Measurements from ENCODE around the gene WDR43. TPM values are rescaled to one million over a fixed set of nuclear protein-coding genes. Genes with fewer than 3 reads are reported as not detected.

WDR43 gene
- total RNA-seq, 2 donors from 2014 or later = 15.3 to 21.8 TPM

- WGBS, 2 donors = 47 to 55% methylated on average over 1 of the region's 1 CpG
- TF ChIP-seq POLR2A (IDR thresholded peaks at IDR 0.05) (no peak), CTCF (IDR thresholded peaks at IDR 0.05) (no peak)
- DNase-seq = no peak
- Histone ChIP-seq H3K9me3 (no peaks in the 10 kb centered on the region), H3K27ac (no peak overlapping the region), H3K36me3 (replicated peaks in 1 of 2; ENCODE audit: insufficient read depth in 1 of 2, low read depth in 2 of 2) (peaks cover 0 to 7% of the 10 kb centered on the region in 2 donors), H3K4me1 (peaks cover 33% of the 10 kb centered on the region), H3K4me3 (no peak overlapping the region), H3K27me3 (no peaks in the 10 kb centered on the region)
- intact Hi-C loops (cut with DNase I) = no loop called here
- no peak for ATAC-seq
These were observed 7.4 kb downstream of the WDR43 start for GRCh38 chr2:28901841-28902240.

- no peaks in the 10 kb centered on the region for H3K9me3 ChIP-seq
- no peak for ATAC-seq
- TF ChIP-seq CTCF (IDR thresholded peaks at IDR 0.05) (no peak), POLR2A (IDR thresholded peaks at IDR 0.05) (no peak)
These were observed 8.1 kb downstream of the WDR43 start for GRCh38 chr2:28902584-28902983.

GRCh38 chr2:28904295-28904694 is 9.8 kb downstream of the WDR43 start:
- TF ChIP-seq POLR2A (IDR thresholded peaks at IDR 0.05) = no peak
- no peak for TF ChIP-seq CTCF (IDR thresholded peaks at IDR 0.05)
- Histone ChIP-seq H3K36me3 (replicated peaks in 1 of 2; ENCODE audit: insufficient read depth in 1 of 2, low read depth in 2 of 2) (peaks cover 0 to 8% of the 10 kb centered on the region in 2 donors), H3K27me3 (no peaks in the 10 kb centered on the region), H3K9me3 (no peaks in the 10 kb centered on the region), H3K27ac (no peak overlapping the region), H3K4me3 (no peak overlapping the region), H3K4me1 (peaks cover 16% of the 10 kb centered on the region)
- no peak for ATAC-seq
- intact Hi-C loops (cut with DNase I) = no loop called here
- 66 to 68% methylated on average over 2 of the region's 2 CpGs for WGBS, 2 donors
- DNase-seq = no peak

More at GRCh38 chr2:28902584-28902983, 8.1 kb downstream of the WDR43 start:
- Histone ChIP-seq H3K4me3 (no peak overlapping the region), H3K36me3 (replicated peaks in 1 of 2; ENCODE audit: insufficient read depth in 1 of 2, low read depth in 2 of 2) (peaks cover 0 to 7% of the 10 kb centered on the region in 2 donors), H3K4me1 (peaks cover 25% of the 10 kb centered on the region), H3K27me3 (no peaks in the 10 kb centered on the region), H3K27ac (no peak overlapping the region)
- 87 to 89% methylated on average over 3 of the region's 3 CpGs for WGBS, 2 donors
- DNase-seq = no peak
- intact Hi-C loops (cut with DNase I) = no loop called here

- intact Hi-C loops (cut with DNase I) = no loop called here
- no peak for TF ChIP-seq POLR2A (IDR thresholded peaks at IDR 0.05)
- no peak for TF ChIP-seq CTCF (IDR thresholded peaks at IDR 0.05)
- Histone ChIP-seq H3K9me3 (no peaks in the 10 kb centered on the region), H3K4me1 (peaks cover 14% of the 10 kb centered on the region), H3K27me3 (no peaks in the 10 kb centered on the region), H3K4me3 (no peak overlapping the region), H3K36me3 (replicated peaks in 1 of 2; ENCODE audit: insufficient read depth in 1 of 2, low read depth in 2 of 2) (peaks cover 0 to 13% of the 10 kb centered on the region in 2 donors), H3K27ac (no peak overlapping the region)
- WGBS, 2 donors = 46 to 89% methylated on average over 2 of the region's 2 CpGs
- no peak for DNase-seq
- no peak for ATAC-seq
These were observed 10.5 kb downstream of the WDR43 start for GRCh38 chr2:28904802-28905457.

GRCh38 chr2:28905533-28905932 is 11.1 kb downstream of the WDR43 start:
- no peak for DNase-seq
- intact Hi-C loops (cut with DNase I) = no loop called here
- 94 to 96% methylated on average over 3 of the region's 3 CpGs for WGBS, 2 donors
- H3K27ac ChIP-seq = no peak overlapping the region
- H3K9me3 ChIP-seq = no peaks in the 10 kb centered on the region
- H3K4me1 ChIP-seq = peaks cover 14% of the 10 kb centered on the region
- ATAC-seq = no peak
- H3K4me3 ChIP-seq = no peak overlapping the region
- TF ChIP-seq CTCF (IDR thresholded peaks at IDR 0.05) (no peak), POLR2A (IDR thresholded peaks at IDR 0.05) (no peak)
- peaks cover 0 to 13% of the 10 kb centered on the region in 2 donors for H3K36me3 ChIP-seq (replicated peaks in 1 of 2; ENCODE audit: insufficient read depth in 1 of 2, low read depth in 2 of 2)
- H3K27me3 ChIP-seq = no peaks in the 10 kb centered on the region
